ENCODE data around the gene SLC39A11.

- TF ChIP-seq, protein P1, sequence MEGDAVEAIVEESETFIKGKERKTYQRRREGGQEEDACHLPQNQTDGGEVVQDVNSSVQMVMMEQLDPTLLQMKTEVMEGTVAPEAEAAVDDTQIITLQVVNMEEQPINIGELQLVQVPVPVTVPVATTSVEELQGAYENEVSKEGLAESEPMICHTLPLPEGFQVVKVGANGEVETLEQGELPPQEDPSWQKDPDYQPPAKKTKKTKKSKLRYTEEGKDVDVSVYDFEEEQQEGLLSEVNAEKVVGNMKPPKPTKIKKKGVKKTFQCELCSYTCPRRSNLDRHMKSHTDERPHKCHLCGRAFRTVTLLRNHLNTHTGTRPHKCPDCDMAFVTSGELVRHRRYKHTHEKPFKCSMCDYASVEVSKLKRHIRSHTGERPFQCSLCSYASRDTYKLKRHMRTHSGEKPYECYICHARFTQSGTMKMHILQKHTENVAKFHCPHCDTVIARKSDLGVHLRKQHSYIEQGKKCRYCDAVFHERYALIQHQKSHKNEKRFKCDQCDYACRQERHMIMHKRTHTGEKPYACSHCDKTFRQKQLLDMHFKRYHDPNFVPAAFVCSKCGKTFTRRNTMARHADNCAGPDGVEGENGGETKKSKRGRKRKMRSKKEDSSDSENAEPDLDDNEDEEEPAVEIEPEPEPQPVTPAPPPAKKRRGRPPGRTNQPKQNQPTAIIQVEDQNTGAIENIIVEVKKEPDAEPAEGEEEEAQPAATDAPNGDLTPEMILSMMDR (IDR thresholded peaks at IDR 0.05), result no peak
- TF ChIP-seq POLR2A (IDR thresholded peaks at IDR 0.05), result no peak
Observed at GRCh38 chr17:72691017-72691416, 401.5 kb downstream of the SLC39A11 start.

All from upper lobe of left lung (tissue), 4 donors.